ENCODE data around the gene SEMA3B. TPM values are rescaled to one million over a fixed set of nuclear protein-coding genes. Genes with fewer than 3 reads are reported as not detected.

The SEMA3B gene
- total RNA-seq, 1 experiment from 2014 or later = 0.43 TPM

DNA sequence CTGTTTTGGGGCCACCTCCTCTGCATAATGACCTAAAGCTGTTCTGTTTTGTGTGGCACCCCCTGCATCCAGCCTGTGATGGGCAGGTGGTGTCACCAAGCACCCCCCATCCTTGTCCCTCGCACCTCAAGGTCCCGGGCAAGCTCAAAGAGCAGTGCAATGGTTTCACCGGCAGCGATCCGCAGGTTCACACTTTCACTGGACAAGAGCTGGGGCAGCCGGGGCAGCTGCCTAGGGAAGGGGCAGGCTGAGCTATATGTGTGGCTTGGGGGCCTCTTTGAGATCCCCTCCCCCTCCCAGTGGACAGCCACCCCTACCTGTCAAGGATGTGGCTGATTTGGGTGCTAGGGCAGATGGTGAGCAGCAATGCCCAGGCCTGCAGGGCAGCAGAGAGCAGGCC, 20.2 kb downstream of the SEMA3B start:
- CTCF ChIA-PET = no interaction called here
- intact Hi-C loops (cut with micrococcal nuclease; ENCODE audit: unreplicated experiment) = no loop called here
- no peak overlapping the region for H3K4me3 ChIP-seq (ENCODE audit: low read depth, low read length, poor library complexity, severe bottlenecking)
- TF ChIP-seq EZH2 (IDR thresholded peaks at IDR 0.05; ENCODE audit: borderline replicate concordance, low read depth, low read length, poor library complexity, severe bottlenecking) = no peak
- TF ChIP-seq, protein P1, sequence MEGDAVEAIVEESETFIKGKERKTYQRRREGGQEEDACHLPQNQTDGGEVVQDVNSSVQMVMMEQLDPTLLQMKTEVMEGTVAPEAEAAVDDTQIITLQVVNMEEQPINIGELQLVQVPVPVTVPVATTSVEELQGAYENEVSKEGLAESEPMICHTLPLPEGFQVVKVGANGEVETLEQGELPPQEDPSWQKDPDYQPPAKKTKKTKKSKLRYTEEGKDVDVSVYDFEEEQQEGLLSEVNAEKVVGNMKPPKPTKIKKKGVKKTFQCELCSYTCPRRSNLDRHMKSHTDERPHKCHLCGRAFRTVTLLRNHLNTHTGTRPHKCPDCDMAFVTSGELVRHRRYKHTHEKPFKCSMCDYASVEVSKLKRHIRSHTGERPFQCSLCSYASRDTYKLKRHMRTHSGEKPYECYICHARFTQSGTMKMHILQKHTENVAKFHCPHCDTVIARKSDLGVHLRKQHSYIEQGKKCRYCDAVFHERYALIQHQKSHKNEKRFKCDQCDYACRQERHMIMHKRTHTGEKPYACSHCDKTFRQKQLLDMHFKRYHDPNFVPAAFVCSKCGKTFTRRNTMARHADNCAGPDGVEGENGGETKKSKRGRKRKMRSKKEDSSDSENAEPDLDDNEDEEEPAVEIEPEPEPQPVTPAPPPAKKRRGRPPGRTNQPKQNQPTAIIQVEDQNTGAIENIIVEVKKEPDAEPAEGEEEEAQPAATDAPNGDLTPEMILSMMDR (conservative IDR thresholded peaks at IDR 0.05; ENCODE audit: low read depth, low read length) = no peak
- POLR2A ChIA-PET (ENCODE audit: low non-redundant PET) = no interaction called here
- H3K27ac ChIP-seq (ENCODE audit: low read depth, low read length, poor library complexity, severe bottlenecking) = no peak overlapping the region
- no TSS peak for BruUV-seq (replicated peaks)
- peaks cover 17% of the 10 kb centered on the region for H3K36me3 ChIP-seq (ENCODE audit: insufficient read depth, low read length, poor library complexity, severe bottlenecking)
- H3K9me3 ChIP-seq (ENCODE audit: low read depth, low read length, poor library complexity, severe bottlenecking) = no peaks in the 10 kb centered on the region
- DNase-seq (ENCODE audit: low spot score) = no peak
- H3K4me1 ChIP-seq (ENCODE audit: insufficient read depth, low read length, poor library complexity, severe bottlenecking) = no peaks in the 10 kb centered on the region
- H3K27me3 ChIP-seq (replicated peaks; ENCODE audit: insufficient read depth, low read depth, low read length, poor library complexity) = no peaks in the 10 kb centered on the region

DNA sequence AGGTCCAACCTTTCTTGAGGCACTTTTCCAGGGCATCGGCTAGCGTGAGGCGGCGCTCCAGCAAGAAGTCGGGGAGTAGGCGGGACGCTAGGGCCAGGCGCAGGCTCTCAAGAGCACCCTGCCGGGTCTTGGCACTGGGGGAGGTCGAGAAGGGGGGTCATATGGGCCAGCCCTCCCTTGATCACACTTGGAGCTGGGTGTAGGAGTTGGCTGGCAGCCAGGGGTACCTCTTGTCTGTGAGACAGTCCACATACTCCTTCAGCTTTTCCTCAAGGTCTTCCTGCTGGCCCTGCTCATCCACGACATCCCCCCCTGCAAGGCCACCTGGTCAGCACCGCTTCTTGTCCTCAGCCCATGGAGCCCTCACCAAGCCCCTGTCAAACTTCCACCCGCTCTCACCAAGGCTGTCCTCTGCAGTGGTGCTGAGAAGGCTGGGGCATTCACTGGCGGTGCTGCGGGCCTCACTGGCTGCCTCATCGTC, 21.3 kb downstream of the SEMA3B start:
- ChIA-PET CTCF (no interaction called here), POLR2A (ENCODE audit: low non-redundant PET) (no interaction called here)
- Histone ChIP-seq H3K9me3 (ENCODE audit: low read depth, low read length, poor library complexity, severe bottlenecking) (no peaks in the 10 kb centered on the region), H3K27me3 (replicated peaks; ENCODE audit: insufficient read depth, low read depth, low read length, poor library complexity) (no peaks in the 10 kb centered on the region), H3K4me1 (ENCODE audit: insufficient read depth, low read length, poor library complexity, severe bottlenecking) (no peaks in the 10 kb centered on the region), H3K36me3 (ENCODE audit: insufficient read depth, low read length, poor library complexity, severe bottlenecking) (peaks cover 17% of the 10 kb centered on the region), H3K27ac (ENCODE audit: low read depth, low read length, poor library complexity, severe bottlenecking) (no peak overlapping the region), H3K4me3 (ENCODE audit: low read depth, low read length, poor library complexity, severe bottlenecking) (no peak overlapping the region)
- no peak for TF ChIP-seq EZH2 (IDR thresholded peaks at IDR 0.05; ENCODE audit: borderline replicate concordance, low read depth, low read length, poor library complexity, severe bottlenecking)
- TF ChIP-seq, protein P1 (conservative IDR thresholded peaks at IDR 0.05; ENCODE audit: low read depth, low read length) = no peak
- DNase-seq (ENCODE audit: low spot score) = no peak
- BruUV-seq (replicated peaks) = no TSS peak
- intact Hi-C loops (cut with micrococcal nuclease; ENCODE audit: unreplicated experiment) = no loop called here

DNA sequence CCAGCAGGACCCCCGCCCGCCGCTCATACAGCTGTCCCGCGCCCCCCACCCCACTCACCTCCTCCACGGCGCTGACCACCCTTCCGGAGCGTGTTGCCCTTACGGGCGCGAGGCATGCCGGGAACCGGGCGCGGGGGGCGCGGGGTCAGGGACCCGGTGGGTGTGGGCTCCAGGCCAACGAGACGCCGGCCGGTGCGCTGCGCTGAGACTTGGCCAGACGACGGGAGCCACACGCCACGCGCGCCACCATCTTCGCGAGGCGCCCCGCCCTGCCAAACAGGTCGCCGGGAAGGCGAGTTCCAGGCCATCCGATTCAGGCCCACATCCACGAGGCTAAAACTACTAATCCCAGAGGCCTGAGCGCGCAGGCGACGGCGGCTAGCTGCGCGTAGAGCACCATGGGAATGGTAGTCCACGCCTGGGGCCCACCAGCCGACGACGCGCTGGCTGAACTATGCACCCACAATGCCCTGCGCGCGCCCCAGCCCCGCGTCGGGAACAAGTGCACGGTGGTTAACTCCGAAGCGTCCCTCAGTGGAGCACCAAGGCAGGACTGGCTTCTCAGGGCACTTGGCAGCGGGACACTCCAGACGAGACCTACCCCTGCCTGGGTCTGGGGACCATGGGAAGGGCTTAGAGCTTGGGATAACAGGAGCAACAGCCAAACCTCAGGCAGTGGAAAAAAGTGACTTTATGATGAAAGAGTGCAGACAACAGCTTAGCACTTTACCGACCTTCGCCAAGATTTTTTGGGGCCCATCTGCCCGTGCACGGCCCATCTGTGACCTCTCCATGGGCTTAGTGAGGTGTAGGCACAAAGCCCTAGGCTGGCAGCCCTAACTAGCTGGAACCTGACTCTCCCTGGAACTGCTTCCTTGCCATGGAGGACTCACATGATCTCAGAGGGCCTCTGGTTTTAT, 23.5 kb downstream of the SEMA3B start, which contains the start of gene IFRD2:
Gene IFRD2 (minus strand): TSS at position 271 of the 920 bp plus-strand sequence. CDS start 155 bp downstream, at position 116.
- no peaks in the 10 kb centered on the region for H3K27me3 ChIP-seq (replicated peaks; ENCODE audit: insufficient read depth, low read depth, low read length, poor library complexity)

More for the DNA sequence above, 23.5 kb downstream of the SEMA3B start, which contains the start of gene IFRD2:
- ChIA-PET POLR2A (ENCODE audit: low non-redundant PET) (no interaction called here), CTCF (interaction anchor here (0.5 kb wide), 1 partner anchor 66 kb away, joined by 3 read pairs; no protein-coding TSS in a partner anchor)
- no peaks in the 10 kb centered on the region for H3K4me1 ChIP-seq (ENCODE audit: insufficient read depth, low read length, poor library complexity, severe bottlenecking)
- TF ChIP-seq, protein P1 (conservative IDR thresholded peaks at IDR 0.05; ENCODE audit: low read depth, low read length) = no peak
- H3K4me3 ChIP-seq (ENCODE audit: low read depth, low read length, poor library complexity, severe bottlenecking) = peak within 1 kb of the TSS; percentile 77
- DNase-seq (ENCODE audit: low spot score) = peak; percentile 95
- peak within 1 kb of the TSS; percentile 85 for H3K27ac ChIP-seq (ENCODE audit: low read depth, low read length, poor library complexity, severe bottlenecking)
- peaks cover 16% of the 10 kb centered on the region for H3K36me3 ChIP-seq (ENCODE audit: insufficient read depth, low read length, poor library complexity, severe bottlenecking)
- H3K9me3 ChIP-seq (ENCODE audit: low read depth, low read length, poor library complexity, severe bottlenecking) = no peaks in the 10 kb centered on the region
- intact Hi-C loops (cut with micrococcal nuclease; ENCODE audit: unreplicated experiment) = no loop called here
- no TSS peak for BruUV-seq (replicated peaks)
